Measurements from ENCODE around the gene POU2F1.
"Not testable (repeated sequence)": the region's sequence is repeated elsewhere in the genome, so short reads cannot be mapped to it uniquely, and the experiment has no call there.

The POU2F1 gene

DNA sequence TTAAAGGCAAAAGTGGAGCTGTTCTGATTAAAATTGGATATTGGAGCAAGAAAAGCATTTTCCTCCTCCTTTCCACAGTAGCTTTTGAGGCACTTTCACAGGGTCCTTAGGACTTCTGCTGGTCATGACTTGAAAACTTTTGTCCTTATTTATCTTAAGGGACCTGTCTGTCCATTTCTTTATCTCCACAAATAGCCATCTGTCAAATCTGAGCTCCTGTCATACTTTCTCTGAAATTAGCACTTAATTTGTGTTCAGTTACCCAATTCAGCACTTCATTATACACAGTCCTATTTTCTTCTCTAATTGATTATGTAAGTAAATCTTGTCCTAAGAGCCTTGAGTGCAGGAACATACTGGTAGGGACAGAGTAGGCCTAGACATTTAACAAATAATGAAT, 9.8 kb downstream of the POU2F1 start:
- DNase-seq (ENCODE audit: low read depth in 2 of 3, low spot score in 2 of 3): no peak

DNA sequence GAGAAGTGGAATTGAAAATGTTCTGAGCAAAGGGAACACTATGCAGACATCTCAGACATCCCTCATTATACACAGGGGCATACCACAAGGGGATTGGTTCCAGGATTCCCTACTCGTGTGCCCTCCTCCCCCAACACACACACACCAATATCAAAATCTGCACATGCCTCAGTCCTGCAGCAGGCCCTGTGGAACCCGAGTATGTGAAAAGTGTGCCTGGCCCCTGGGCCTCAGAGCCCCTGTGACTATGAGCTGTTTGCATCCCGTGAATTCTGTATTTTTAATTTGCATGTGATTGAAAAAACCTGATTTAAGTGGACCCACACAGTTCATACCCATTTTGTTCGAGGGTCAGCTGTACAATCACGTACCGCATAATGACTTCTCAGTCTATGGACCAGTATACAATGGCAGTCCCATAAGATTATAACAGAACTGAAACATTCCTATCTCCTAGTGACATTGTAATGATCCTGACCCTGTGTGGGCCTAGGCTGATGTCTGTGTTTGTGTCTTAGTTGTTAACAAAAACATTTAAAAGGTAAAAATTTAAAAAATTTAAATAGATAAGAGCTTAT, 11.3 kb downstream of the POU2F1 start:
- no peak for DNase-seq (ENCODE audit: low read depth in 2 of 3, low spot score in 2 of 3)

DNA sequence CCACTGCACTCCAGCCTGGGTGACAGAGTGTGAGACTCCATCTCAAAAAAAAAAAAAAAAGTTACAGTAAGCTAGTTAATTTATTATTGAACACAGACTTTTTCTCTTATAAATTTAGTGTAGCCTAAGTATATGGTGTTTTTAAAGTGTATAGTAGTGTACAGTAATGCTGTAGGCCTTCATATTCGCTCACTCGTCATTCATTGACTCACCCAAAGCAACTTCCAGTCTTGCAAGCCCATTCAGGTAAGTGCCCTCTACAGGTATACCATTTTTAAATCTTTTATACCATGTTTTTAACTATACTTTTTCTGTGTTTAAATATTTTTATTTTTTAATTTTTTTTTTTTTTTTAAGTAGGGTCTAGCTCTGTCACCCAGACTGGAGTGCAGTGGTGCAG, 12.1 kb downstream of the POU2F1 start:
- no peak for DNase-seq (ENCODE audit: low read depth in 2 of 3, low spot score in 2 of 3)

DNA sequence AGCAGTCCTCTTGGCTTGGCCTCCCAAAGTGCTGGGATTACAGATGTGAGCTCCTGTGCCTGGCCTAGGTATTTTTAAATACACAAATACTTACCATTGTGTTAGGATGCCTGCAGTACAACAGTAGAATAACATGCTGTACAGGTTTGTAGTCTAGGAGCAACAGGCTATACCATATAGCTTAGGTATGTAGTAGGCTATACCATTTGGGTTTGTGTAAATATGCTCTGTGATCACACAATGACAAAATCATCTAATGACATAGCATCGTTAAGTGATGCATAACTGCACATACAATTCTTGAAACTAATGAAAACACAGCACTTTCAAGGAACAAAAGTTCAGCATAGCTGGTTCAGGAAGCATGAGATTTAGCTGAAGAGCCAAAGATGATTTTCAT, 12.7 kb downstream of the POU2F1 start:
- no peak for DNase-seq (ENCODE audit: low read depth in 2 of 3, low spot score in 2 of 3)

DNA sequence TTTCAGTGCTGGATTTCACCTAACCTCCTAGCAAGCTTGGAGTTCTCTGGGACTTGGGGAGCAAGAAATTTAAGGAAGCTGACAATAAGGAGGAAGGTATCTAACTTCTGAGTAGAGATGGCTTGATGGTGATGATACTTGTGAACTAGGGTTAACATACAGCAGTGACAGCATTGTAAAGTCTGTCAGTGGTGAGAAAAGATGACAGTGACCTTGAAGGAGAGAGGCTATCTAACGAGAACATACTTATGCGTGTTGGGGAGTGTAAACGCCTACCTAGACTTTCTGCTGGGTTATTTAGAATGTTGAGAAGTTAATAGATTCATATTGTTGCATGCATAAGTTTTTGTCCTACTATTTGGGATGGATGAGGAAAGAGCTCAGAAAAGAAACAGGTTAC, 16.3 kb downstream of the POU2F1 start:
- no peak for DNase-seq (ENCODE audit: low read depth in 2 of 3, low spot score in 2 of 3)

DNA sequence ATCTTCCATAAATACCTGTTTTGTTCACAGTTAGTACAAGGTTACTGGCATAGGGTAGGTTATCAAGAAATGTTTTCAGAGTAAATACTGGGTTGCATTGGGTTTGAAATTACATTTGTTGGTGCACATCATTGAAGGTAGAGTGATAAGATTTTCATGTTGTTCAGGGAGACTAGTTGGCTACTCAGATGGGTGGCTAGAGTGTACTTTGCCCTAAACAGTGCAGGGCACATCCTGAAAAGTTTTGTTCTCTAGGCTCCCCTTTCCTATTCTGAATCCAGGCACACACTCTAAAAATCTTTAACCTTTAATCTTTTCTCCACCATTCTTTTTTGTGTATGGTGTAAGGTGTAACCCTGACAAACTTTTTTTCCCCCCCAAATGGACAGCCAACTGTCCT, 18.0 kb downstream of the POU2F1 start:
- no peak for DNase-seq (ENCODE audit: low read depth in 2 of 3, low spot score in 2 of 3)

DNA sequence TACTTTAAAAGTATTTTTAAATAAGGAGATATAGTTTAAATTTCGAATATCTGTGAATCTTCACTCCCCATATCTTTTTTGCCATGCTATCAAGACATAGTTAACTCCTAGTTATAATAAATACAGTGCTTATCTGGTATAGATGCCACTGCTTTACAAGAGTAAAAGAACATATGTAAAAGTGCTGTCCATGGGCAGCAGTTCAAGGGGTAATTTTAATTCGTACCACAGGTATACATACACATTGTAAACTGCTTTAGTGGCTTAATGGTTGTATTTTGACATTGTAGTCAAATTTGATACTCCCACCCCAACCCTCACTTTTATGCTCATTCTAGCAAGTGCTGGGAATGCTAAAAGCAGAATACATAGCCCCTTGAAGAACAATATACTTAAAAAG, 18.6 kb downstream of the POU2F1 start:
- no peak for DNase-seq (ENCODE audit: low read depth in 2 of 3, low spot score in 2 of 3)

DNA sequence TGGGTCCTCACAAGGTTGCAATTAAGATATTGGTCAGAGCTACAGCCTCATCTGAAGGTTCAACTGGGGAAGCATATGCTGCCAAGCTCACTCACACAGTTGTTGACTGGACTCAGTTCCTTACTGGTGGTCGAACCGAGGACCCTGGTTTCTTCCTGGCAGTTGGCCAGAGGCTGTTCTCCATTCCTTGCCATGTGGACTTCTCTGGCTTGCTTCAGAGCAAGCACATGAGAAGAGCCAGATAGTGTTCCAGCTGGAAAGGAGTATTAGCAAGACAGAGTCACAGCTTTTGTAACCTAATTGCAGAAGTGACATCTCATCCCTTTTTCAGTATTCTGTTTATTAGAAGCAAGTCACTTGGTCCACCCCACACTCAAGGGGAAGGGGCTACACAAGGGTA, 23.6 kb downstream of the POU2F1 start:
- DNase-seq (ENCODE audit: low read depth in 2 of 3, low spot score in 2 of 3): no peak

DNA sequence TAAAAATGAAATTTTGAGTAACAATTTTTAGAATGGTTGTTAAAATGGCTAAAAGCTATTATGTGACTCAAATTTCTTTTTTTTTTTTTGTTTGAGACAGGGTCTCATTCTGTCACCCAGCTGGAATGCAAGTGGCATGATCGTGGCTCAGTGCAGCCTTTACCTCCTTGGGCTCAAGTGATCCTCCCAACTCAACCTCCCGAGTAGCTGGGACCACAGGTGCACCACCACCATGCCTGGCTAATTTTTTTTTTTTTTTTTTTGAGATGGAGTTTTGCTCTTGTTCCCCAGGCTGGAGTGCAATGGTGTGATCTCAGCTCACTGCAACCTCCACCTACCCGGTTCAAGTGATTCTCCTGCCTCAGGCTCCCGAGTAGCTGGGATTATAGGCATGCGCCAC, 24.5 kb downstream of the POU2F1 start:
- DNase-seq (ENCODE audit: low read depth in 2 of 3, low spot score in 2 of 3): not testable (repeated sequence)

DNA sequence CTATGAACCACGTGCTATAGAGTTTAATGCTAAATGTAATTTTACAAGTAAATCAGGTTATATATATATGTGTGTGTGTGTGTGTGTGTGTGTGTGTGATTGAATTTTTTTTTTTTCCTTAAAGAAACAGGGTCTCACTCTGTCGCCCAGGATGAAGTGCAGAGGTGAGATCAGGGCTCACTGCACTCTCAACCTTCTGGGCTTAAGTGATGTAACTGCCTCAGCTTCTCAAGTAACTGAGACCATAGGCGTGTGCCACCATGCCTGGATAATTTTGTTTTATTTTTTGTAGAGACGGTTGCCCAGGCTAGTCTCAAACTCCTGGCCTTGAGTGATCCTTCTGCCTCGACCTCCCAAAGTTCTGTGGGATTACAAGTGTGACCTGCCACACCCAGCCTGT, 26.3 kb downstream of the POU2F1 start:
- no peak for DNase-seq (ENCODE audit: low read depth in 2 of 3, low spot score in 2 of 3)

DNA sequence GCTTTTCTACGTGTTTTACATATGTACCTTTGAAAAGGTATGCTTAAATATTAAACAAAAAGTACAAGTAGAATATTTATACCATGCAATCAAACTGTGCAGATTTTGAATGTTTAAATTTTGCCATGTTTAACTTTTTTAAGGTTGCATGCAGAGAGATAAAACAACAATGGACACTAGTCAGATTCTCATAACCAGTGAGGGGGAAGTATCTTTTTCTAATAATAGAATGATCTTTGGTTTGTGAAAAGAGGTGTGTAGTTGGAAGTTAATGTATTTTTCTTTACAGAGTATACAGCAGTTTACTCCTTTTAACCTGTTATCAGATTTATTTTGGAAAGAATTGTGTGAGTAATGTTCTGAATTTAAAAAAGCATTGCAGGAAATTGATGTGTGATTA, 27.1 kb downstream of the POU2F1 start:
- no peak for DNase-seq (ENCODE audit: low read depth in 2 of 3, low spot score in 2 of 3)

DNA sequence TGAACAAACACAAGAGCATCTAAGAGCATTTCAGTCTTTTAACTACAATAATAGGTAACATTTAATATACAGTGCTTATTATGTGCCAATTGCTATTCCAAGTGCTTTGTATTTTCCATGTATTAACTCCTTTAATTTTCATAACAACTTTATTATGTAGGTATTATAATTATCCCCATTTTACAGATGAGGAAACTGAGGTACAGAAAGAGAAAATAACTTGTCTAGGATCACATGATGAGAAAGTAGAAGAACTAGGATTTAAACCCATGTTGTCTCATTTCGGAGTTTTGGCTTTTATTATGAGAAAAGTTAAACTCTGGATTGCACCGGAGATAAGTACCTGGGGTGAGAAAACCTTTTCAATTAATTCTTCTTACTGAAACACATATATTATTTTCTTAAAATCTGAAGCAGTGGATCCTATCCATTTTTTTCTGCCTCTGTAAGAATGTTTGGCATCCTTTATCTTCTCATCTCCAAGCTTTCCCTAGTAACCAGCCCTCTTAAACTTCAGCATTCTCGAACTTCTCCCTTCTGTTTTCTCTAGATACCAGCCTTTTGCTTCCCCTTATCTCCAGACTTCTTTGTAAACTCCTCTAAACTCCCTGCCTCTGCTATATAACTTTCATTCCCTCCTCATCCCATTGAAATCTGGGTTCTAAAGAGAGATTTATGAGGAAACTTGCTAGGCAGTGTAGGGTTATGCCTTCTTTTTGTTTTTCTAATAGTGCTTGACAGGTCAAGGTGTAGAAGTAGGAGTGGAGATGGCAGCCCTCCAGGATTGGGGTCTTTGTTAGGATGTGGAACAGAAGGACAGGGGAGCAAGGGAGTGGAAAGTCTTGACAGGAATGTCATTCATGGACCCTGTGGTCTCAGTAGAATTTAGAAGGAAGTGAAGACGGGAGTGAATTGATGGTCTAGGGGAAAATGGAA, 28.3 kb downstream of the POU2F1 start:
- no peak for DNase-seq (ENCODE audit: low read depth in 2 of 3, low spot score in 2 of 3)

DNA sequence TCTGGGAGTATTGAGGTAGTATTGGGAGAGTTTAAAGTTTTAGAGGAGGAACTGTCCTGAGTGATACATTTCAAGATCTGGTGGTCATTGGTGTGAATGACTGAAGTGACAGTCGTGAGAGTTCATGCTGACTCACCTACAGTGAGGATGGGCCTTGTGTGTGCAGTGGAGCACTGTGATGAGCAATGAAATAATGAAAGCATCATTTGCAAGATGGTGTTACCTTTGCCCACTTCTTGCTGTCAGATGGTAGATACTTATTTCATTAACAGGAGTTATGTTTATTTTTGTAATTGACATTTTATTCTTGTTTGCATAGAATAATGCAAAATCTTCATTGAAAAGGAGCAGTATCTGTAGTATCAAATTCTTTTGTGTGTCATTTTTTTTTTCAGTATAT, 29.0 kb downstream of the POU2F1 start:
- DNase-seq (ENCODE audit: low read depth in 2 of 3, low spot score in 2 of 3): no peak

DNA sequence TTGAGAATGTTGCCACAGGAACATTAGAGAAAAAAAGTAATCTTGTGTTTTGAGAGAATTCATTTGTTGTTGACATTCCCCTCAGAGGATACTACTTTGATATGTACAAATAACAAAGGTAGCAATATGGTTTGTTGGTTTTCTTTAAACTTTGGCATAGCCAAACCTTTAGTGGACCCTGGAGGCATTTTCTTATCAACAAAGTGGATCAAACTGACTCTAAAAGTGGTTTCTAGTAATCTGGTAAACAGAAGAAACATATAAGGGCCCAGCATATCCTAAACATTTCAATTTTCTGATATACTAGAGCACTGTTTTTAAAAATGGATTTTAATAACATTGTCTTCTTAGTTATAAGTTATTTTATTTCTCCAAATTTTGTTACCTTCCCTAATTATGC, 29.8 kb downstream of the POU2F1 start:
- DNase-seq (ENCODE audit: low read depth in 2 of 3, low spot score in 2 of 3): no peak

DNA sequence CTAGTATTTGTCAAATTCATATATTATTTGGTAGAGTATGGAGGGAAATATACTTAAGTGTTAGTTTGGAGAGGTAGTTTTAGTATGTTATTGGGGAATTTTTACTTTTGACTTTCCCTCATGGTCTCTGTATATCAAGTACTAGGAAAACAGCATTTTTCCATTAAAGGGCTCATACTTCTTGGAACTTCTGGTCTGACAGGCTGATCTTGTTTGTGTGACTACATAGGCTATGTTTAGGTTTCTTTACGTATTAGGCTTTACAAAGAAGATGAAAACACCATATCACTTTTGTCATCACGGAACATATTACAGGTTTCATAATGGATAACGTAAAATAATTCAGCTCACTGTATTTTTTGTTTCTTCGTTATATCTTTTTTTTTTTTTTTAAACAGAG, 30.8 kb downstream of the POU2F1 start:
- DNase-seq (ENCODE audit: low read depth in 2 of 3, low spot score in 2 of 3): no peak

DNA sequence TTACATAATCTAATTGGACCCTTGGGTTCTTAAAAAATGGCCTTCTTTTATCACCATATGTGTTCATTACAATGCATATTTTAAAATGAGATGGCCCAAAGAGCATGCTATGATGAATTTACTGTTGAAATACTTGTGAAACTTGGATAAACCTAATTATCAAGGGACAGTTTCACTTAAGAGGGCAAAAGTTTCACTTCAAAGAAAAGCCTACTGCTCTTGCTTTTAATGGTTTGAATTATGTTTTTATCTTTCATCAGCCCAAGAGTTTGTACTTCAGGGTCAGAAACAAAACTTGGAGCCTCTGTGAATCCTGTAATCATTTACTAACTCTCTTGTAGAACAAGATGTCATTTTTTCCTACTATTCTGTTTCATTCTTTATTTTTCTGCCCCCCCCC, 32.3 kb downstream of the POU2F1 start:
- DNase-seq (ENCODE audit: low read depth in 2 of 3, low spot score in 2 of 3): no peak

DNA sequence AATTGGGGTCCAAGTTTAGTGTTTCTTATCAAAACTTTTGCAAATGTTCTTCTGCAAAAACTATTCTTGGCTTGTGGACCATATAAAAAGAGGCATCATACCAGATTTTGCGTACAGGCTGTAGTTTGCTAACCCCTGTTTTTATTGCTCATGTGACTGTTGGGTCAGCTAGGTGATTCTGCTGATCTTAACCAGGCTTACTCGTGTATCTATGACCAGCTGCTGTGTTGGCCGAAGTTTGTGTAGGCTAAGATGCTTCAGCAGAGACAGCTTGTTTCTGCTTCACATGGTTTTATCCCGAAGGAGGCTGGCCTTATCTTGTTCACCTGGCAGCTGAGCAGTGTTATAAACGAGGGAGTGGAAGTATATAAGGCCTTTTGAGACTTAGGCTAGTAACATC, 38.2 kb downstream of the POU2F1 start:
- DNase-seq (ENCODE audit: low read depth in 2 of 3, low spot score in 2 of 3): no peak

DNA sequence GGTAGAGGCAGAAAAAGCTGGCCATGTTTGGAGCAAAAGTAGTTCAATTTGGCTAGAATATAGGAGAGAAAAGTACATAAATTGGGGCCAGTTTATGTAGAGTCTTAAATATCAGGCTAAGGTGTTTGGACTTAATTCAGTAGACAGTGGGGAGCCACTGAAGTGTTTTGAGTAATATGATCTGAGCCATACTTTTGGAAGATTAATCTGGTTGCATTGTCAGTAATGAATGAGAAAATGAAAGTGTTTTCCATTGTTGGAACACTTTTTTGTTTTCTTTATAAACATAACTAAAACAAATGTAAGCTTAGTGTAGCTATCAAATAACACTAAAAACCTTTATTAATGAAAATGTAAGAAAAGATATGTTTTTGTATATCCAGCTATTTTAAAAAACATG, 42.1 kb downstream of the POU2F1 start:
- no peak for DNase-seq (ENCODE audit: low read depth in 2 of 3, low spot score in 2 of 3)

DNA sequence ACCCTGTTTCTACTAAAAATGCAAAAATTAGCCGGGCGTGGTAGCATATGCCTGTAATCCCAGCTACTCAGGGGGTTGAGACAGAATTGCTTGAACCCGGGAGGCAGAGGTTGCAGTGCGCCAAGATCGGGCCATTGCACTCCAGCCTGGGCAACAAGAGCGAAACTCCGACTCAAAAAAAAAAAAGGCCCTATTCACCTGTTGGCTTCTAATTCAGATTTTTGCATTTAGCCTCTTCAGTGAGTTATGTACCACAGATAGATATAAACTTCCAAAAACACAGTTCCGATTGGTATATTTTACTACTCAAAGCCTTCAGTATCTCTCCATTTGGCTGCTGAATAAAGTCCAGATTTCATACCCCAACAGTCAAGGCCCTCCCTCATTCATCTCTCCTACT, 42.7 kb downstream of the POU2F1 start:
- DNase-seq (ENCODE audit: low read depth in 2 of 3, low spot score in 2 of 3): no peak

DNA sequence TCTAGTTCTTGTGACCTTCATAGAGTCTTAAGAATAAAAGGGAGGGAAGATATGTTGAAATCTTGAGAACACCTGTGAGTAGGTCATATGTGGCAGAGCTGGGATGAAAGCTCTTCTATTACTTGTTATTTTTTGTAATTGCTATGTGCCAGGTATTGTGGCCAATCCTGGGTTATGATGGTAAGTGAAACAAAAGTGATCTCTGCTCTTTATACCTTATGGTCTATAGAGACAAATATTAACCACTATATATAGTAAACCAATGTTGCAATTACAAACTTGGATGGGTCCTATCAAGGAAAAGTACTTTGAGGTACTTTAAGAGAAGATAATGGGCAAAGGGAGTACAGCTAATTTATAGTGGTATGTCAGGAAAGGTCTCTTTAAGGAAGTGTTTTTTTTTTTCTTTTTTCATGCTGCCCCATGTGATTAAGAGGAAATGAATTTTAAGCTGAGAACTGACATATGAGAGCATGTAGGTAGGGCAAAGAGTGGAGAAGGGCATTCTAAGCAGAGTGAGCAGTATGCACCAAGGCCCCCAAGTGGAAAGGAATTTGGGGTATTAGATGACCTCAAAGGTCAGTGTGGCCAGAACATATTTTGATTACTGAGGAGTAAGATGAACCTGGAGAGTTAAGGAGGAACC, 43.3 kb downstream of the POU2F1 start:
- no peak for DNase-seq (ENCODE audit: low read depth in 2 of 3, low spot score in 2 of 3)

DNA sequence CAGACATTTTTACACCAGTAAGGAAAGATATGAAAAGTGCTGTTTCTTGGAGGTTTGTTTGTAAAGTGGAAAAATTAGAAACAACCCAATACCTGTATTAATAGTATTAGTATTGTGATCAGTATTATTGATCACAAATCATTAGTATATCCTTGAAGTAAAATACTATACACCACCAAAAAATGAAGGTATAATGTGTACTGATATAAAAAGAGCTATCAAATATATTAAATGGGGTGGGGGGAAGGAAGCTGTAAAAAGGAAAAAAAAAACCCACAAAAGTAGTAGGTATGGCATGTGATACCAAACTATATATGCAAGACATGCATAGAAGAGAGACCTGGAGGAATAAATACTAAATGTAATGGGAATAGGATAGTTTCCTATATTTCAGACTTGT, 46.3 kb downstream of the POU2F1 start:
- DNase-seq (ENCODE audit: low read depth in 2 of 3, low spot score in 2 of 3): no peak

DNA sequence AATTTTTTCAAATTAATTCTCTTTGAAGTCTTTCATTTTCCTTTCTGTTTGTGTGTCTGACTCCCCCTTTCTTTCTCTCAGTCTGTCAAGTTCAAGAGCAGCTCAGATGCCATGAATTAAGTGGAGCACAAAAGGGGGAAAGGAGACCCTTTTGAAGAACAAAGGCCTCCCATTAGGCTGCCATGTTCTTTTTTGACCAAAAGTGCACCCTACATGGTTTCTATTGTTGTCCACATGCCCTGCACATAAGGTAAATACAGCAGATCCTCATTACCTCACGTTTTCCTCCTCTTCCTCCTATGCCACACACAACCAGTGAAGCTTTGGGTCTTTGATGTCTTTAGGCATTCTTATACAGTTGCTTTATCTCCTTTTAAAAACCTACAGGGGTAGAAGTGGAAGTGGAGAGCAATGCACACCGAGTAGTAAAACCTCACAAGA, 47.7 kb downstream of the POU2F1 start:
- DNase-seq (ENCODE audit: low read depth in 2 of 3, low spot score in 2 of 3): no peak
